VCaP (cell line): ENCODE results near the gene M6PR.

Source experiments
- H3K27ac ChIP-seq: fragments of 450-650 bp; 2 replicates; pipeline ENCODE4 v1.5.1; 2017
- CTCF ChIP-seq: fragments of 450-650 bp; conservative IDR thresholded peaks from 2 replicates; pipeline ENCODE4 v1.5.1; 2017; ENCODE audit warnings: mild to moderate bottlenecking, moderate library complexity

The M6PR gene

GRCh38 chr12:8949342-8950220, at the start of gene M6PR:
Gene M6PR (minus strand): TSS chr12:8949645. CDS start chr12:8946404, 3,241 bp downstream.
- peak; percentile 85 for TF ChIP-seq CTCF

GRCh38 chr12:8996682-8997405, 47.4 kb upstream of the M6PR start:
- no peak for TF ChIP-seq CTCF
- H3K27ac ChIP-seq, result no peak overlapping the region

More at GRCh38 chr12:8949342-8950220, at the start of gene M6PR:
- peak within 1 kb of the TSS; percentile 90 for H3K27ac ChIP-seq

DNA sequence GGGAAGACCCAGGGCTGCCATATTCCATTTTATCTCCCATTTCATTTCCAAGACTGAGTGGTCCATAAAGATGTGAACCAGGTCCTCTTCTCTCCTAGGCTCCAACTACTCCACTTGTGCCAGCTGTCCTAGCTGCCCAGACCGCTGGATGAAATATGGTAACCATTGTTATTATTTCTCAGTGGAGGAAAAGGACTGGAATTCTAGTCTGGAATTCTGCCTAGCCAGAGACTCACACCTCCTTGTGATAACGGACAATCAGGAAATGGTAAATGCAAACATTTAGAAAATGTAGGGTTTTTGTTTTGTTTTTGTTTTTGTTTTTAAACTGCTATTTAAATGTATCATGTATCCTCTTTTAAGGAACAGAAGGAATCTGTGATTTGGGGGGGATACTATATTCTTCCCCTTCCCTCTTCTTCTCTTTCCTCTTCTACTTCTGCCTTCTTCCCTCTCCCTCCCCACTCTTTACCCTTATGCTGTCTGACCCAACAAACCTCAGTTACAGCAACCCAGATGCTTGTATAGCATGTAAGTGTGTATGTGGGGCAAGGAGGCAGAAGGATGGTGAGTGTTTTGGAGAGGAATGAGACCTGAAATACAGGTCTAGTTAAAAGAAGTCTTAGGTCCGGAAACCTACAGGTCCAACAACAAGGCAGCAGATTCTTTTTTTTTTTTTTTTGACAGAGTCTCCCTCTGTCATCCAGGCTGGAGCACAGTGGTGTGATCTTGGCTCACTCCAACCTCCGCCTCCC, 45.8 kb upstream of the M6PR start:
- H3K27ac ChIP-seq, result no peak overlapping the region
- no peak for TF ChIP-seq CTCF

DNA sequence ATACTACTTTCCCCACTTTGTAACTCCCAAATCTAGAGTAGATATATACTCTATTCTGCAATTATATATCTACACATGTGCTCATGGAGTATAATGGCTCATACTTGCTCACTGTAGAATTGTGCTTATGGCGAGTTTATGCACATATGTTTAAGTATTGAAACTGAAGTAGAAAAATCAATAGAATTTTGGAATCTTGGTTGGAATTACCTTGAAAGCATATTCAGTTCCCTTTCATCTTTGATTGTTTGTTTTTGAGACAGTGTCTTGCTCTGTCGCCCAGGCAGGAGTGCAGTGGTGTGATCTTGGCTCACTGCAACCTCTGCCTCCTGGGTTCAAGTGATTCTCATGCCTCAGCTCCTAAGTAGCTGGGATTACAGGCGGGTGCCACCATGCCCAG, 44.4 kb upstream of the M6PR start:
- no peak overlapping the region for H3K27ac ChIP-seq
- TF ChIP-seq CTCF, result no peak

- peak overlapping the region; percentile 14 for H3K27ac ChIP-seq
- no peak for TF ChIP-seq CTCF
Observed at GRCh38 chr12:8991371-8992345, 42.2 kb upstream of the M6PR start.

- TF ChIP-seq CTCF, result no peak
Observed at GRCh38 chr12:8989413-8989812, 40.0 kb upstream of the M6PR start, which contains the start of gene KLRG1. Gene KLRG1 (plus strand): TSS chr12:8989546. CDS start chr12:8989636, 90 bp downstream.

More at GRCh38 chr12:8989413-8989812, 40.0 kb upstream of the M6PR start, which contains the start of gene KLRG1:
- H3K27ac ChIP-seq, result no peak within 1 kb of the TSS
